HEK293 (cell line): Measurements from ENCODE around the gene BCKDHB.

Experiments used
- ATF2 ChIP-seq: fragments of 450-650 bp; formaldehyde crosslinking; IDR thresholded peaks from 2 replicates; pipeline ENCODE4 v1.5.1; 2016; ENCODE audit warnings: missing biosample characterization, missing genetic modification characterization, low read depth
- CTCF ChIP-seq: fragments of 450-650 bp; formaldehyde crosslinking; IDR thresholded peaks from 2 replicates; pipeline ENCODE4 v1.5.1; 2016; ENCODE audit warnings: missing biosample characterization, missing genetic modification characterization
- GLI4 ChIP-seq: fragments of 450-650 bp; formaldehyde crosslinking; IDR thresholded peaks from 2 replicates; pipeline ENCODE4 v1.5.1; 2016; ENCODE audit warnings: missing biosample characterization, missing genetic modification characterization
- KLF9 ChIP-seq: fragments of 450-650 bp; formaldehyde crosslinking; IDR thresholded peaks from 2 replicates; pipeline ENCODE4 v1.5.1; 2016; ENCODE audit warnings: missing biosample characterization, missing genetic modification characterization, low read depth
- TCF7L2 ChIP-seq: IDR thresholded peaks from 2 replicates; pipeline ENCODE4 v1.6.1; 2011; ENCODE audit warnings: low read depth, mild to moderate bottlenecking, inconsistent platforms, low read length, moderate library complexity, borderline replicate concordance
- YY1 ChIP-seq: fragments of 450-650 bp; formaldehyde crosslinking; IDR thresholded peaks from 2 replicates; pipeline ENCODE4 v1.5.1; 2018; ENCODE audit warnings: missing biosample characterization, missing genetic modification characterization
- ZNF169 ChIP-seq: fragments of 450-650 bp; formaldehyde crosslinking; IDR thresholded peaks from 2 replicates; pipeline ENCODE4 v1.5.1; 2016; ENCODE audit warnings: missing biosample characterization, missing genetic modification characterization
- ZNF423 ChIP-seq: fragments of 450-650 bp; formaldehyde crosslinking; IDR thresholded peaks from 2 replicates; pipeline ENCODE4 v1.5.1; 2016; ENCODE audit warnings: missing biosample characterization, missing genetic modification characterization
- ZNF776 ChIP-seq: fragments of 450-650 bp; formaldehyde crosslinking; IDR thresholded peaks from 2 replicates; pipeline ENCODE4 v1.5.0; 2017; ENCODE audit warnings: missing biosample characterization, missing genetic modification characterization, borderline replicate concordance
- ZNF777 ChIP-seq: fragments of 450-650 bp; formaldehyde crosslinking; IDR thresholded peaks from 2 replicates; pipeline ENCODE4 v1.5.1; 2017; ENCODE audit warnings: missing biosample characterization, missing genetic modification characterization, borderline replicate concordance

GRCh38 chr6:80227545-80228105 lies 121.2 kb downstream of the BCKDHB start:
- TF ChIP-seq CTCF (tag by site-specific recombination) (no peak), TCF7L2 (no peak), ZNF169 (tag by site-specific recombination) (no peak), GLI4 (tag by site-specific recombination) (no peak), ATF2 (tag by site-specific recombination) (no peak), ZNF777 (tag by site-specific recombination) (no peak), ZNF776 (no peak), YY1 (tag by site-specific recombination) (no peak), ZNF423 (tag by site-specific recombination) (no peak), KLF9 (tag by site-specific recombination) (no peak)
